AG09309 (cell line): Measurements from ENCODE around the gene ZNF774.
"Not testable (repeated sequence)": the region's sequence is repeated elsewhere in the genome, so short reads cannot be mapped to it uniquely, and the experiment has no call there.

Experiments
- DNase-seq: peaks from one replicate; pipeline ENCODE4 v3.0.0-alpha.2; 2010; ENCODE audit warnings: low read depth
- H3K4me3 ChIP-seq: 2 replicates; pipeline ENCODE4 v1.5.1; 2011; ENCODE audit warnings: mild to moderate bottlenecking, low read depth, low read length, moderate library complexity; ENCODE audit not compliant: control insufficient read depth
- CTCF ChIP-seq: IDR thresholded peaks from 2 replicates; pipeline ENCODE4 v1.5.1; 2011; ENCODE audit warnings: mild to moderate bottlenecking, low read depth, low read length, inconsistent platforms; ENCODE audit not compliant: insufficient read depth, control insufficient read depth; ENCODE audit errors: missing control alignments

ZNF774 gene

GRCh38 chr15:90402223-90402622 is 50.1 kb downstream of the ZNF774 start:
- H3K4me3 ChIP-seq: no peak overlapping the region
- DNase-seq: peak; percentile 74
- no peak for TF ChIP-seq CTCF

GRCh38 chr15:90402767-90403166 is 50.7 kb downstream of the ZNF774 start:
- no peak overlapping the region for H3K4me3 ChIP-seq
- TF ChIP-seq CTCF: no peak
- no peak for DNase-seq

- no peak overlapping the region for H3K4me3 ChIP-seq
- no peak for DNase-seq
- no peak for TF ChIP-seq CTCF
Measured at GRCh38 chr15:90405055-90405607, 53.0 kb downstream of the ZNF774 start.

GRCh38 chr15:90407336-90407735 is 55.3 kb downstream of the ZNF774 start:
- no peak for DNase-seq
- H3K4me3 ChIP-seq: no peak overlapping the region
- no peak for TF ChIP-seq CTCF

- no peak for TF ChIP-seq CTCF
- peak; percentile 34 for DNase-seq
- H3K4me3 ChIP-seq: no peak overlapping the region
Measured at GRCh38 chr15:90407871-90408317, 55.8 kb downstream of the ZNF774 start.

GRCh38 chr15:90408657-90409056 is 56.6 kb downstream of the ZNF774 start:
- DNase-seq: no peak
- no peak for TF ChIP-seq CTCF
- H3K4me3 ChIP-seq: no peak overlapping the region

- not testable (repeated sequence) for DNase-seq, H3K4me3 ChIP-seq
Measured at GRCh38 chr15:90409587-90409986, 57.5 kb downstream of the ZNF774 start.

- DNase-seq, H3K4me3 ChIP-seq: not testable (repeated sequence)
Measured at GRCh38 chr15:90410316-90410715, 58.2 kb downstream of the ZNF774 start.
